HFFc6 (cell line): ENCODE measurements around the gene MGP. TPM values are rescaled to one million over a fixed set of nuclear protein-coding genes. Genes with fewer than 3 reads are reported as not detected.

Source experiments
- DNase-seq: peaks from one replicate; pipeline ENCODE4 v3.0.0-alpha.2; 2018
- H3K27ac Mint-ChIP-seq: 2 replicates; pipeline ENCODE4 v1.8.0; 2020; ENCODE audit warnings: mild to moderate bottlenecking, mixed read lengths
- H3K27me3 Mint-ChIP-seq: 2 replicates; pipeline ENCODE4 v1.8.0; 2021; ENCODE audit warnings: mild to moderate bottlenecking, moderate library complexity, mixed read lengths; ENCODE audit not compliant: insufficient read depth
- H3K36me3 Mint-ChIP-seq: 2 replicates; pipeline ENCODE4 v1.8.0; 2021; ENCODE audit warnings: low read depth, mixed read lengths
- H3K4me1 Mint-ChIP-seq: 2 replicates; pipeline ENCODE4 v1.8.0; 2020; ENCODE audit warnings: low read depth, mixed read lengths
- H3K4me3 Mint-ChIP-seq: 2 replicates; pipeline ENCODE4 v1.8.0; 2020; ENCODE audit warnings: mild to moderate bottlenecking, moderate library complexity, mixed read lengths
- H3K9me3 Mint-ChIP-seq: 2 replicates; pipeline ENCODE4 v1.8.0; 2020; ENCODE audit warnings: mild to moderate bottlenecking, mixed read lengths
- CTCF ChIP-seq: fragments of 200-600 bp; sonication (generic); IDR thresholded peaks from 2 replicates; pipeline ENCODE4 v1.5.0; 2021; ENCODE audit warnings: antibody characterized with exemption, mild to moderate bottlenecking
- total RNA-seq, 6 experiments: library from RNA; stranded (reverse); fragmentation: NEBNext Ultra II Directional; extraction: Animal tissue kit (Norgen Biotek cat#: 25700); gene quantifications; 2 replicates in 1 of 6; 3 replicates in 5 of 6; pipeline ENCODE4 v1.2.3, GENCODE V29; 2021

MGP gene
- total RNA-seq, 6 experiments from 2014 or later: 0.46 to 0.60 TPM; not detected in 4

- no peak for TF ChIP-seq CTCF
- no peak overlapping the region for H3K27ac Mint-ChIP-seq
- peaks cover 21% of the 10 kb centered on the region for H3K4me1 Mint-ChIP-seq
- H3K27me3 Mint-ChIP-seq: peaks cover 11% of the 10 kb centered on the region
- H3K4me3 Mint-ChIP-seq: no peak overlapping the region
- no peaks in the 10 kb centered on the region for H3K36me3 Mint-ChIP-seq
- no peaks in the 10 kb centered on the region; the same call in 1 of the 2 replicates for H3K9me3 Mint-ChIP-seq
- DNase-seq: no peak
These were observed 34.6 kb downstream of the MGP start for GRCh38 chr12:14850929-14851663.

GRCh38 chr12:14849661-14850060 lies 36.0 kb downstream of the MGP start:
- Mint-ChIP-seq H3K36me3 (no peaks in the 10 kb centered on the region), H3K4me3 (no peak overlapping the region), H3K9me3 (no peaks in the 10 kb centered on the region), H3K4me1 (peaks cover 24% of the 10 kb centered on the region), H3K27me3 (peaks cover 11% of the 10 kb centered on the region), H3K27ac (no peak overlapping the region)
- no peak for DNase-seq
- no peak for TF ChIP-seq CTCF

GRCh38 chr12:14846876-14847580 lies 38.6 kb downstream of the MGP start:
- TF ChIP-seq CTCF: no peak
- Mint-ChIP-seq H3K27ac (no peak overlapping the region), H3K9me3 (no peaks in the 10 kb centered on the region), H3K27me3 (peaks cover 7% of the 10 kb centered on the region), H3K4me1 (peaks cover 27% of the 10 kb centered on the region), H3K36me3 (no peaks in the 10 kb centered on the region), H3K4me3 (no peak overlapping the region)
- DNase-seq: no peak

GRCh38 chr12:14846042-14846587 lies 39.5 kb downstream of the MGP start:
- no peaks in the 10 kb centered on the region for H3K9me3 Mint-ChIP-seq
- H3K27me3 Mint-ChIP-seq: peaks cover 4% of the 10 kb centered on the region
- no peak overlapping the region for H3K27ac Mint-ChIP-seq
- no peak overlapping the region for H3K4me3 Mint-ChIP-seq
- TF ChIP-seq CTCF: no peak
- H3K36me3 Mint-ChIP-seq: no peaks in the 10 kb centered on the region
- DNase-seq: no peak
- H3K4me1 Mint-ChIP-seq: peaks cover 36% of the 10 kb centered on the region

GRCh38 chr12:14845350-14845750 lies 40.3 kb downstream of the MGP start:
- Mint-ChIP-seq H3K27ac (no peak overlapping the region), H3K27me3 (no peaks in the 10 kb centered on the region), H3K36me3 (no peaks in the 10 kb centered on the region), H3K4me1 (peaks cover 41% of the 10 kb centered on the region), H3K9me3 (no peaks in the 10 kb centered on the region), H3K4me3 (no peak overlapping the region)
- peak; percentile 57 for DNase-seq
- TF ChIP-seq CTCF: peak; percentile 80
